ENCODE results near the gene TAL1.

- TF ChIP-seq POLR2A (IDR thresholded peaks at IDR 0.05): no peak
- no peak for TF ChIP-seq CTCF (IDR thresholded peaks at IDR 0.05)
- TF ChIP-seq POLR2AphosphoS5 (IDR thresholded peaks at IDR 0.05): no peak
- TF ChIP-seq EP300 (IDR thresholded peaks at IDR 0.05): no peak
Observed at GRCh38 chr1:47228644-47229030, 3.4 kb downstream of the TAL1 start.

Measured in gastroesophageal sphincter (tissue), 3 donors.